Inflammatory macrophage treated with lipopolysaccharide for 1 hour (primary cell): ENCODE data around the gene PIK3IP1.
"Not testable (repeated sequence)": the region's sequence is repeated elsewhere in the genome, so short reads cannot be mapped to it uniquely, and the experiment has no call there.

Experiments used
- DNase-seq, 2 donors: peaks; one replicate each; pipeline ENCODE4 v3.0.0-alpha.2; 2020 to 2022

The PIK3IP1 gene

DNA sequence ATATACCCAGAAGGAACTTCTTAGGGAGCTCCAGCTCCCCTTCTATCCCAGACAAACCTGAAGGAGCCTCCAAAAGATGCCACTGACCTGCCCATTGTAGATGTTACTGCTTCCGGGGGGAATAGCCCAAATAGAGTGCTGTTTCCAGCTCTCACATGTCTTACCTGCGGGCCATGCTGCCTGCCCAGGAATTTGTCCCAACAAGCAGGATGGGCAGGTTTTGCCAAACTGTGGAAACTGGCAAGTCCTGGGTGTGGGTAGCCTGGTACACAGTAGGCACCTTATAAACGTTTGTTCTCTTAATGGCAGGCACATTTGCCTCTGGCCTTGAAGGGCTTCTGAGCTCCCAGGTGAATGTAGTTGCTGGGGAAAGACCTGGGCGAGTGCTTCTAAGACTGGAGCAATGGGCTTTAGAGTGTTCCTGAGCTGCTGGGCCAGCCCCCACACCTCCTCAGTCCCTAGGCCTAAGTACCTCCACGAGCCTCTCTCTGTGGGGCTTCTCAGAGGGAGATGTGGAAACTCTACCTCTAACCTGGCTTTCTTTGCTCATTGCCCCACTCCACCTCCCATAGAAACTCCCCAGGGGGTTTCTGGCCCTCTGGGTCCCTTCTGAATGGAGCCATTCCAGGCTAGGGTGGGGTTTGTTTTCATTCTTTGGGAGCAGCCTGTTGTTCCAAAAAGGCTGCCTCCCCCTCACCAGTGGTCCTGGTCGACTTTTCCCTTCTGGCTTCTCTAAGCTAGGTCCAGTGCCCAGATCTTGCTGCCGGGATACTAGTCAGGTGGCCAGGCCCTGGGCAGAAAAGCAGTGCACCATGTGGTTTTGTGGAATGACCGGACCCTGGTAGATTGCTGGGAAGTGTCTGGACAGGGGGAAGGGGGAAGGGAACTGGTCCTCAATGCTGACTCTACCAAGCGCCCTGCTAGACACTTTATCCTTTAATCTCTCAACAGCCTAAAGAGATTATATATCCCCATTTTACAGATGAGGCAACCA is 43.0 kb downstream of the PIK3IP1 start:
- DNase-seq: no peak

DNA sequence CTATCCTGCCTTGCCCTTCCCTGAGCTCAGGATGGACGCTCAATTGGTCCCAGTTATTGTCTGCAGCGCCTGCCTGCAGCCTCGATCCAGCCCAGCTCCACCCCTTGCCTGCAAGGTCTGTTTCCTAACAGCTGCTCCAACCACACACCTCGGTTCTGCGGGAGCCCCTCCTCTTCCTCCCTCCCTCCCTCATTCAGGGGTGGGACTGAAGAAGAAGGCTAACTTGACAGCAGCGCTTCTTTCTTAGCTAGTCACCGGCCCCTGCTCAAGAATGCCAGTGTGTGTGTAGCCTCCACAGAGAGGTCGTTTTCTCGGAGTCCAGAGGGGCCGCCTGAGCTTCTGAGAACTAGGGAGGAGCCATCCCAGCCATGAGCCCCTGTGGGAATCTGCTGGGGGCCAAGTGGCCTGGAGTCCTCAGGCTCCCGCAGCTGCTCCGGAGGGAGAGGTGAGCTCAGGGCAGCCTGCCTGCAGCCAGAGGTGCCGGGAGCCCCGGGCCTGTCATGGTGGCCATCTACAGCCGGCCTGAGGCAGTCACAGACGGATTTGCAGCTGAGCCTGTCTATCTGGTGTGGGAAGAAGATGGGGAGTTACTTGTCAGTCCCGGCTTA is 44.0 kb downstream of the PIK3IP1 start:
- peak in 1 of 2 donors; percentile 25 for DNase-seq

DNA sequence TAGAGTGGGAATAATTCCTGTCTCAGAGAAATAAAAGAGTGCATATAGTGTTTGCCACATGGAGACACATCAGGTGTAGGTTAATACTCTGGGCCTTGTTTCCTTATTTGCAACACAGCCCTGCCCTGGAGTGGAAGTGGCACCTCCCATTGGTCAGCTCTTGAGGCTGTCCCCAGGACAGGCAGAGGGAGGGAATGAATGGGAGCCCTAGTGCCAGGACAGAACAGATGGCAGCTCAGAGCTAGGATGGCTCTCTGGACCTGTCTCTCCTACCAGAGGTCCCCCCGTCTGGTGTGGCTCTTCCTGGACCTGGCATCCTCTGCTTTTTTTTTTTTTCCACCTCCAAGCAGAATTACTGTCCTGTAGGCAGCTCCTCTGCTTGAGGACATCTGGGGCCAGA is 44.6 kb downstream of the PIK3IP1 start:
- DNase-seq: no peak

DNA sequence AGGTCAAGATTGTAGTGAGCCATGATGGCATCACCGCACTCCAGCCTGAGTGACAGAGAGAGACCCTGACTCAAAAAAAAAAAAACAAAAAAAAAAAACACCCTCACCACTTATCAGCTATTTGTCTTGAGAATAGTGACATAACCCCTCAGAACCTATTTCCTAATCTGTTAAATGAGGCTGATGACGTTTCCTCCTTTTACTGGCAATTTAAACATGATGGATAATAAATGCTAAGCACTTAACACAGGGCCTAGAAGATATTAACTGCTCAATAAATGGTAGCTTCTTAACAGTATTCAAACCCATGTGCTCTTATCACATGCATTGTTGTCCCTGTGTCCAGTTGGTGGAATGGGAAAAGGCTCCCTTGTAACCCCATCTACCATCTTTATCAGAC is 45.6 kb downstream of the PIK3IP1 start:
- no peak for DNase-seq

DNA sequence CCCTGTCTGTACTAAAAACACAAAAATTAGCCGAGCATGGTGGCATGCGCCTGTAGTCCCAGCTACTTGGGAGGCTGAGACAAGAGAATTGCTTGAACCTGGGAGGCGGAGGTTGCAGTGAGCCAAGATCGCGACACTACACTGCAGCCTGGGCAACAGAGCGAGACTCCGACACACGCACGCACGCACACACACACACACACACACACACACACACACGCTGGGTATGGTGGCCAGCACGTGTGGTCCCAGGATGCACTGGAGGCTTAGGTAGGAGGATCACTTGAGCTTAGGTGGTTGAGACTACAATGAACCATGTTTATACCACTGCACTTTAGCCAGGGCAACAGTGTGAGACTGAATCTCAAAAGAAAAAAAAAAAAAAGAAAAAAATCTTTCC is 46.3 kb downstream of the PIK3IP1 start:
- not testable (repeated sequence) for DNase-seq

DNA sequence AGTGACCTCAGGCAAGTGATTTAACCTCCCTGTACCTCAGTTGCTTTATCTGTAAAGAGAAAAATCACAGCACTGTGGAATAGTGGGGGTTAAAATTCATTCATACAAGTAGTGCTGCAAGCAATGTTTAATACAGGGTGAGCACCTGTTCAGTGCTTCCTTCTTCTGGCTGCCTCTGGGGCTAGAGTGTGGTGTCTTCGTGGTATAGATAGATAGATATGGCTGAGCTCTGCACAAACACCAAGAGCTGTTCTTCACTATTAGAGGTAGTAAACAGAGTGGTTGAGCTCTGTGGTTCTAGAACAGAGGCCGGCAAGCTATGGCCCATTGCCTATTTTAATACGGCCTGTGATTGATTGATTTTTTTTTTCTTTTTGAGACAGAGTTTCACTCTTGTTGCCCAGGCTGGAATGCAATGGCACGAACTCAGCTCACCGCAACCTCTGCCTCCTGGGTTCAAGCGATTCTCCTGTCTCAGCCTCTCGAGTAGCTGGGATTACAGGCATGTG is 47.3 kb downstream of the PIK3IP1 start:
- no peak for DNase-seq

DNA sequence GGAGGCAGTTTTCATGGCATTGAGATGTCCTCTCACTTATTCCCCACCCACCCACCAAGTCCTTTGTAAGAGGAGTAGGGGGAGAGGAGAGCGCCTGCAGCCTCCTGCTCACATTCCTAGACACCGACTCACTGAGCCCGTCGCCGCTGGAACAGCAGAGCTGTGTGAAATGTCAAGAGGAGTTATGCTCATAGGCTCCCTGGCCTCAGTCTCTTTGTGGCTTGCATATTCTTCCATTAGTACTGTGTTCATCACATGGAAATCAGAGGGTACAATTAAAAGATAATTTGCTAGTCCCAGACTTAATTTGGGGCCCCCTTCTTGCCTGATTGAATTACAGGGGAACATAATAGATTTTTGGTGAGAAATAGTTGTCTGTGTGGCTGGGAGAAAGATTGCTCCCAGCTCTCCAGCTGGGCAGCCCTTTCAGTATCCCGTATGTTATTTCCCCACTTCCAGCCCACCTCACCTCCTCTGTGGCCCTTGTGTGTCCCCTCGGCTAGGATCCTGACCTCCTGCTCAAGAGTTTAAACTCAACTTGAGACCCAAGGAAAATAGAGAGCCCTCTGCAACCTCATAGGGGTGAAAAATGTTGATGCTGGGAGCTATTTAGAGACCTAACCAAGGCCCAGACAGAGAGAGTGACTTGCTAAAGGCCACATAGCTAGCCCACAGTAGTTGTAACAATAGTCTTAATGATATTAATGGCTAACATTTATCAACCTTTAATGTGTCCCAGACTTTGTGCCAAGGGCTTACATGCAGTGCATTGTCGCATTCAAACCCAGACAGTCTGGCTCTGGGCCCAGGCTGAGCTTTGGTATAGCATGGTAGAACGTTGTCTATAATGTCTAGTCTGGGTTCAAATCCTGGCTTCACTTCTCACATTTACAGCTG is 48.0 kb downstream of the PIK3IP1 start:
- DNase-seq: no peak

DNA sequence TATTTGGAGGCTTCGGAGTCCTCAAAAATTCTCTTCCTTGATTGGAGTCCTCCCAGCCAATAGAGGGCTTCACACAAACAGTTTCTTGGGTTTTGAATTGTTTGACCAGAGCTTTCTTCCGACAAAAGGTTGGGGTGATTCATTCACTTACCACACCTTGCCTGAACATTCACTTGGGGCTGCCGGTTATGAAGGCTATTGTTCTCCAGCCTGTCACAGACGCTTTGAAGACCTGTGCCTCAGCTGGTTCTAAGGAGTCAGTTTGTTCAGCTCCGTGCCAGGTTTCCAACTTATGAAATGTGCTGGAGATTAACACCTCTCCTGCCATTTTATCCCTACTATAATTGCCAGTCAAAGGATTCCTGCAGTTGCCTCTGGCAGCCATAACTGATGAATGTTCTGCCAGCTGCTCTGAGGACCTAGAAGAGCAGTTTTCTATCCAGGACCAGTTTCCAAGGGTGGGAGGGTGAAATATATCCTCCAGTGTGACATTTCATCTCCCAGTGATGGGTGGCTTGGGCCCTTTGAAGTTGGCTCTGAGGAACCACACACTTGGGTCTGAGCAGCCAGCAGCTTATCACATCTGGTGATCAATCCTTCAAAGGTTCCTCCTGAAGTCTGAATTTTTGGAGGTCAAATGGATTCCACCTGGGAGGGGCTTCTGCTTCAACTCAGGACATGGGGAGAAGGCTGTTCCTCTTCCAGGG is 48.8 kb downstream of the PIK3IP1 start:
- DNase-seq: no peak

DNA sequence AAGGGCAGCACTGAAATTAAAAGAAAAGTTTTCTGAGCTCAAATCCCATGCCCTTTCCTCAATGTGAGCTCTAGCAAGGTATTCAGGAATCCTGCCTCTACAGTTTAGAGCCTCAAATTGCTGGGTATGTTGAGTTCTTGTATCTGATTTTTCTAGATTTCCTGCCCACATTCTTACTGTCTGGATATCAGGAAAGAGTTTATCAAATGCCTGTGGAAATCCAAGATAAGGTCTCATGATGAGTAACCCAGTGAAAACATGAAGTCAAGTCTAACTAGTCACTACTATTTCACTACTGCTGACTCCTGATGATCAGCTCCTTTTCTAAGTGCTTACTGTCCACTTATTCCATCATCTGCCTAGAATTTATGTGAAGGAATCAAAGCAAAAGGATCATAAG is 50.4 kb downstream of the PIK3IP1 start:
- DNase-seq: no peak

DNA sequence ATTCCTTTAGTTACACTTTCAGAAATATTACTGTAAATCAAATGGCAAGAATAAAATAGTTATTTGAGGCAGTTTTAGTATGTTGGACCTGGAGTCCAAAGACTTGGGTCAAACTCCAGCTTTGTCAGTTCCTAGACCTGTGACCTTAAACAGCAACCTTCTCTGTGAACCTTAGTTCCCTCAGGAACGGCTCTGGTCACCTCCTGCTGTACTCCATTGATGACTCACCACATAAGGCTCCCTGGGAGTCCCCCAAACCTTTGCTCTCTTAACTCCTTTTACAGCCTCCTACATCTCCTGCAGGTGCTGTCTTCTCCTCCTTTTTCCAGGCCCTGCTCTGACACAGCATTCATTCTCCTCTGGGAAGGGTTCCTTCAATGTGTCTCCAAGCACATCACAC is 51.1 kb downstream of the PIK3IP1 start:
- DNase-seq: no peak

DNA sequence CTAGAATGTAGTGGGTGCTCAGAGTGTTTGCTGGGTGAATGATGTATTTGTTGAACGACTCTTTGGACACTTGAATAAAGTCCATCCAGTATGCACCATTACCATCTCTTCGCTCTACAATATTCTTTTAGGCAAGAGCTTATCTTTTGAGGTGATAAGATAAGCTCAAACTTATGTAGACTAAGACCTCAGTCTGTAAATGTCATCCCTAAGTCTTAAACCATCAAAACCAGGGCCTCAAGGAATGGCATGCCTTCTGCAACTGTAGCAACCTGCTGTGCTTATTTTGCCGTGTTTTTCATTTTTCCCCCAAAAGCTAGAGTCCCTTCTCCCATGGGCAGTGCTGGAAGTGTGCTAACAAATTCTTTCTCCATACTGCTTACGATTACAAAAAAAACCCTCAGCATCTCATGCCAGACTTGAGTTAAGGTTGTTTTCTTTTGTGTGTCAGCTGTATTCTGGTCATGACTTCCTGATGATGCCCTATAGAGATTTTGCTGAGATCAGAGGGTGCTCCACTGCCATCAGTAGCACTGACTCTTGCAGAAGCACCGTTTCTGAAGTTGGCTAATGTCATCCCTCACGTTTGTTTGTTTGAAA is 52.4 kb downstream of the PIK3IP1 start:
- no peak for DNase-seq

DNA sequence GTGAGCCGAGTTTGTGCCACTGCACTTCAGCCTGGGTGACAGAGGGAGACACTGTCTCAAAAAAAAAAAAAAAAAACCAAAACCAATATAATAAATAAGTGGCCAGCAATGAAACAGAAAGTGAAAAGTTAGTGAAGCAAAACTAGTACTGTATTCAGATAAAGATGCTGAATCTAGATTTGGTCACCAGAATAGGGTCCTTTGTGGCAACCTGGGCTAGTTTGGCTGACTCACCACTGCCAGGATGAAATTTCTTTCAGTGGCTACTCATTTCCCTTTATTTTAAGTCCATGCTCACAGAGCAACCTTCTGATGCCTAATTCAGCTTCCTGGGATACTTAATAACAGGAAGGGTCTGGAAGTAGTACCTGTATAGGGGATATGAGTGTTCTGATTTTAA is 54.2 kb downstream of the PIK3IP1 start:
- peak in 1 of 2 donors; percentile 23 for DNase-seq

DNA sequence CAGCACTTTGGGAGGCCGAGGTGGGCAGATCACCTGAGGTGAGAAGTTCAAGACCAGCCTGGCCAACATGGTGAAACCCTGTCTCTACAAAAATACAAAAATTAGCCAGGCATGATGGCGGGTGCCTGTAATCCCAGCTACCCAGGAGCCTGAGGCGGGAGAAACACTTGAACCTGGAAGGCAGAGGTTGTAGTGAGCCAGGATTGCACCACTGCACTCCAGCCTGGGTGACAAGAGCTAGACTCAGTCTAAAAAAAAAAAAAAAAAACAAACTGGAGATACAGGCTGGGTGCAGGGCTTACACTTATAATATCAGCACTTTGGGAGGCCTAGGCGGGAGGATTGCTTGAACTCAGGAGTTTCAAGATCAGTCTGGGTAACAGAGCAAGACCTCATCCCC is 56.2 kb downstream of the PIK3IP1 start:
- DNase-seq: not testable (repeated sequence)

DNA sequence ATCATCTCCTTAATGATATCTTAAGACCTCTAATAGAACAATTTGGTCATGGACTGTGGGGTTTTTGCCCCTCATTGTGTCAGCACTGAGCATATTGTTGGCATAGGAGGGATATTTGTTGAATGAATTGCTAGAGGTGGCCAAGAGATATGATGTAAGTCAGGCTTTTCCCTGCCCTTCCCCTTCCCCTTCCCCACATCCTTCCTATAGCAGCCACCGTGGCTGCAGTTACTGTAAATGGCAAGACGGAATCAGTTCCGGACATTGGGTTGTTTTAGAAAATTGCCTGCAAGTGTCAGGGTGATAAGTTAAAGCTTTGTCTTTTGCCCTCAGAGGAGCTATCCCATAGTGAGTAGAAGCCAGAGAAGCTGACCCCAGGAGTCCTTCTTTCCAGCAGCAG is 57.2 kb downstream of the PIK3IP1 start:
- DNase-seq: peak; percentile 84 to 90

DNA sequence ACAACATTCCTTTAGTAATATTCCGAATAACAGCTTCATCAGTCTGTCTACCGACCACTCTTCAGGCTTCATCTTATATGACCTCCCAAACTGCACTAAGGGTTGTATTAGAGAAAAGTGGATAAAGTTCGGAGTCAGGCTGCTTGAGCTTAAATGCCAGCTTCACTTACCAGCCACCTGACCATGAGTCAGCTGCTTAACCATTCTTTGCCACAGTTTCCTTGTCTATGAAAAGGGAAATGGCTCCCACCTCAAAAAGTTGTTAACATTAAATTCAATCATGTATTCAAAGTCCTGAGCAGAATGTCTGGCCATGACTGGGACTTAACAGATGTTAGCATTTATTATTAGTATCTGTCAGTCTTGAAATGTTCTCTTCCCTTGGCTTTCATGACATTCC is 59.3 kb downstream of the PIK3IP1 start:
- peak; percentile 62 to 66 for DNase-seq
